ENCODE results near the gene CACNA1B.

Gene CACNA1B

GRCh38 chr9:138094028-138094427 is 216.4 kb downstream of the CACNA1B start:
- no peak for TF ChIP-seq CTCF (IDR thresholded peaks at IDR 0.05; ENCODE audit: borderline replicate concordance, control extremely low read depth, extremely low read depth, insufficient read depth, missing control alignments)
- in situ Hi-C loops (cut with MboI; ENCODE audit: low sequenced_read_pairs, unreplicated experiment) = no loop called here

GRCh38 chr9:138095813-138096518 is 218.4 kb downstream of the CACNA1B start:
- no peak for TF ChIP-seq CTCF (IDR thresholded peaks at IDR 0.05; ENCODE audit: borderline replicate concordance, control extremely low read depth, extremely low read depth, insufficient read depth, missing control alignments)
- peak; percentile 6 for DNase-seq (ENCODE audit: low spot score)
- in situ Hi-C loops (cut with MboI; ENCODE audit: low sequenced_read_pairs, unreplicated experiment) = no loop called here

More at GRCh38 chr9:138094028-138094427, 216.4 kb downstream of the CACNA1B start:
- DNase-seq (ENCODE audit: low spot score) = no peak

GRCh38 chr9:138096519-138096845 is 218.9 kb downstream of the CACNA1B start:
- in situ Hi-C loops (cut with MboI; ENCODE audit: low sequenced_read_pairs, unreplicated experiment) = no loop called here
- TF ChIP-seq CTCF (IDR thresholded peaks at IDR 0.05; ENCODE audit: borderline replicate concordance, control extremely low read depth, extremely low read depth, insufficient read depth, missing control alignments) = no peak
- DNase-seq (ENCODE audit: low spot score) = peak; percentile 3

- in situ Hi-C loops (cut with MboI; ENCODE audit: low sequenced_read_pairs, unreplicated experiment) = no loop called here
- DNase-seq (ENCODE audit: low spot score) = peak; percentile 8
- TF ChIP-seq CTCF (IDR thresholded peaks at IDR 0.05; ENCODE audit: borderline replicate concordance, control extremely low read depth, extremely low read depth, insufficient read depth, missing control alignments) = no peak
Observed at GRCh38 chr9:138097501-138097991, 220.0 kb downstream of the CACNA1B start.

GRCh38 chr9:138098116-138098907 is 220.7 kb downstream of the CACNA1B start:
- no peak for TF ChIP-seq CTCF (IDR thresholded peaks at IDR 0.05; ENCODE audit: borderline replicate concordance, control extremely low read depth, extremely low read depth, insufficient read depth, missing control alignments)
- DNase-seq (ENCODE audit: low spot score) = peak; percentile 9
- in situ Hi-C loops (cut with MboI; ENCODE audit: low sequenced_read_pairs, unreplicated experiment) = no loop called here

- DNase-seq (ENCODE audit: low spot score) = peak; percentile 8
- no peak for TF ChIP-seq CTCF (IDR thresholded peaks at IDR 0.05; ENCODE audit: borderline replicate concordance, control extremely low read depth, extremely low read depth, insufficient read depth, missing control alignments)
Observed at GRCh38 chr9:138098908-138099791, 221.6 kb downstream of the CACNA1B start.

More at GRCh38 chr9:138098908-138099791, 221.6 kb downstream of the CACNA1B start:
- in situ Hi-C loops (cut with MboI; ENCODE audit: low sequenced_read_pairs, unreplicated experiment) = no loop called here
